Testis (tissue), 2 donors: ENCODE measurements around the gene ABCC12.

Experiments
- CTCF ChIP-seq, 3 experiments: fragments of 450-650 bp in 2 of 3; fragments of 200-600 bp in 1 of 3; sonication (generic) in 1 of 3; IDR thresholded peaks; one replicate each; pipeline ENCODE4 v1.5.1; 2016 to 2019; ENCODE audit warnings: antibody characterized with exemption in 3 of 3, mild to moderate bottlenecking in 2 of 3, moderate library complexity in 1 of 3
- POLR2A ChIP-seq: fragments of 450-650 bp; IDR thresholded peaks from one replicate; pipeline ENCODE4 v1.6.1; 2017; ENCODE audit warnings: antibody characterized with exemption, mild to moderate bottlenecking, moderate library complexity

- no peak for TF ChIP-seq CTCF (IDR thresholded peaks at IDR 0.05)
- no peak for TF ChIP-seq POLR2A
These were observed 49.3 kb downstream of the ABCC12 start for GRCh38 chr16:48106446-48106845.
